ENCODE results near the gene APOL6. TPM values are rescaled to one million over a fixed set of nuclear protein-coding genes. Genes with fewer than 3 reads are reported as not detected.
"Not testable (repeated sequence)": the region's sequence is repeated elsewhere in the genome, so short reads cannot be mapped to it uniquely, and the experiment has no call there.

The APOL6 gene
- total RNA-seq, 1 experiment from 2014 or later = 7.2 TPM

DNA sequence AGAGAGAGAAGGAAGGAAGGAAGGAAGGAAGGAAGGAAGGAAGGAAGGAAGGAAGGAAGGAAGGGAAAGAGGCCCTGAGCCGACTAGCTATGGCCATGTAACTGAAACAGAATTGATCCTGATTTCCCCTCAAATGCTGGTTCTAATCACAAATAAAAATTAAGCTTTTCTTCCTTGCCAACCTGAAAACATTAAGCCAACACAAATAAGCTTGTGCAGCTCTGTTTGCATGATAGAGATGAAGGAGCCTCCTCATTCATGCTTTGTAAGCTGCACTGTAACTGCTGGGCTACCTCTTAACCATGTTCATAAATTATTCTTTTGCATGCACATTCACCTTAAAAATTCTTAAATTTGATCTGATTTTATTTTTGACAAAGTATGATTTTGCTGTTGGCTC lies 41.8 kb downstream of the APOL6 start:
- H3K27me3 Mint-ChIP-seq (ENCODE audit: insufficient read depth, unreplicated experiment) = no peaks in the 10 kb centered on the region
- no peak overlapping the region for H3K27ac Mint-ChIP-seq (ENCODE audit: low read depth, unreplicated experiment)
- ChIA-PET CTCF (interaction anchor here (0.6 kb wide), 3 partner anchors 106 to 610 kb away, joined by 3 read pairs; no protein-coding TSS in a partner anchor), POLR2A (interaction anchor here (0.8 kb wide), 1 partner anchor 409 kb away, joined by 3 read pairs; no protein-coding TSS in a partner anchor)
- no peaks in the 10 kb centered on the region for H3K4me1 Mint-ChIP-seq (ENCODE audit: insufficient read depth, unreplicated experiment)
- no peak overlapping the region for H3K4me3 Mint-ChIP-seq (ENCODE audit: unreplicated experiment)
- no peaks in the 10 kb centered on the region for H3K36me3 Mint-ChIP-seq (ENCODE audit: insufficient read depth, unreplicated experiment)
- intact Hi-C loops (cut with micrococcal nuclease) = no loop called here
- TF ChIP-seq CTCF (IDR thresholded peaks at IDR 0.05; ENCODE audit: unreplicated experiment) = no peak
- no TSS peak for BruUV-seq (replicated peaks)
- no peak for DNase-seq (ENCODE audit: unreplicated experiment)
- H3K9me3 Mint-ChIP-seq (ENCODE audit: unreplicated experiment) = no peaks in the 10 kb centered on the region

DNA sequence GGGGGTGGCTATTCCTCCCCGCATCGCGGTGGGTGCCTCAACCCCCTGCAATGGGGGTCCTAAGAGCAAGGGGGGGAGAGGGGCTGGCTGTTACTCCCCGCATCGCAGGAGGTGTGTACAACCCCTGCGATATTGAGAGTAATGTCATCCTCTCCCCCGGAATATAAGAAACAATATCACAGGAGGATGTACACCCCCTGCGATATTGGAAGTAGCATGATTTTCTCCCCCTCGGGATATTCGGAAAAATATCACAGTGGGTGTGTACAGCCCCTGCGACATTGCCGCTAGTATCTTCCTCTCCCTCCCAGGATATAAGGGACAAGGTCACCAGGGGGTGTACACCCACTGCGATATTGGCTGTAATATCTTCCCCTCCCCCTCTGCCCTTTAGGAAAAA lies 47.0 kb downstream of the APOL6 start:
- Mint-ChIP-seq H3K27ac (ENCODE audit: low read depth, unreplicated experiment) (no peak overlapping the region), H3K4me3 (ENCODE audit: unreplicated experiment) (no peak overlapping the region), H3K27me3 (ENCODE audit: insufficient read depth, unreplicated experiment) (no peaks in the 10 kb centered on the region), H3K4me1 (ENCODE audit: insufficient read depth, unreplicated experiment) (no peaks in the 10 kb centered on the region), H3K9me3 (ENCODE audit: unreplicated experiment) (no peaks in the 10 kb centered on the region), H3K36me3 (ENCODE audit: insufficient read depth, unreplicated experiment) (no peaks in the 10 kb centered on the region)
- no TSS peak for BruUV-seq (replicated peaks)
- ChIA-PET CTCF (no interaction called here), POLR2A (no interaction called here)
- no peak for TF ChIP-seq CTCF (IDR thresholded peaks at IDR 0.05; ENCODE audit: unreplicated experiment)
- DNase-seq (ENCODE audit: unreplicated experiment) = no peak
- intact Hi-C loops (cut with micrococcal nuclease) = no loop called here

DNA sequence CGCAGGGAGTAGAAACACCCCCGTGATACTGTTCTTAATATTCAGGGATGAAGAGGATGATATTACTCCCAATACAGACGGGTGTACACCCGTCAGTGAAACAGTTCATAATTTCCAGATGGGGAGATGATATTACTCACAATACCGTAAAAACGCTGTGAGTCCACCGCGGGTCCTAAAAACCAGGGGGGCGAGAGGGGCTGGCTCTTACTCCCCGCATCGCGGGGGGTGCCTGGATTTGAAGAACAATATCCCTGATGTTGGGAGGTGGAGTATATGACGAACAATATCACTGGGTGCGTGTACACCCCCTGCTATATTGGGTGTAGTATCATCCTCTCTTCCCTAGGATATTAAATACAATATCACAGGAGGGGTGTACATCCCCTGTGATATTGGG lies 48.9 kb downstream of the APOL6 start:
- H3K27ac Mint-ChIP-seq (ENCODE audit: low read depth, unreplicated experiment) = no peak overlapping the region
- H3K9me3 Mint-ChIP-seq (ENCODE audit: unreplicated experiment) = no peaks in the 10 kb centered on the region
- no peaks in the 10 kb centered on the region for H3K36me3 Mint-ChIP-seq (ENCODE audit: insufficient read depth, unreplicated experiment)
- BruUV-seq (replicated peaks) = no TSS peak
- ChIA-PET CTCF (no interaction called here), POLR2A (no interaction called here)
- intact Hi-C loops (cut with micrococcal nuclease) = no loop called here
- TF ChIP-seq CTCF (IDR thresholded peaks at IDR 0.05; ENCODE audit: unreplicated experiment) = no peak
- H3K27me3 Mint-ChIP-seq (ENCODE audit: insufficient read depth, unreplicated experiment) = no peaks in the 10 kb centered on the region
- H3K4me1 Mint-ChIP-seq (ENCODE audit: insufficient read depth, unreplicated experiment) = no peaks in the 10 kb centered on the region
- DNase-seq (ENCODE audit: unreplicated experiment) = no peak
- H3K4me3 Mint-ChIP-seq (ENCODE audit: unreplicated experiment) = no peak overlapping the region

DNA sequence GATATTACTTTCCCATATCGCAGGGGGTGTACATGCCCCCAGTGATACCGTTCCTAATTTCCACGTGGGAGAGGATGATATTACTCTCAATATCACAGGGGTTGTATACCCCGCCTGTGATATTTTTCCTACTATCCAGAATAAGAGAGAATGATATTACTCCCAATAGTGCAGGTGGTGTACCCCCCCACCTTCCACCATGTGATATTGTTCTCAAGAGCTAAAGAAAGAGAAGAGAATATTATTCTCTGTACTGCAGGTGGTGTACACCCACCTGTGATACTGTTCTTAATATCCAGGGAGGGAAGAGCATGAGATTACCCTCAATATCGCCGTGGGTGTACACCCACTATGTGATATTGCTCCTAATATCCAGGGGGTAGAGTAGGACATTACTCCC lies 51.6 kb downstream of the APOL6 start:
- CTCF ChIA-PET; BruUV-seq (replicated peaks); POLR2A ChIA-PET: not testable (repeated sequence)

More for the DNA sequence above, 51.6 kb downstream of the APOL6 start:
- H3K27ac Mint-ChIP-seq (ENCODE audit: low read depth, unreplicated experiment); H3K36me3 Mint-ChIP-seq (ENCODE audit: insufficient read depth, unreplicated experiment); intact Hi-C loops (cut with micrococcal nuclease); H3K4me1 Mint-ChIP-seq (ENCODE audit: insufficient read depth, unreplicated experiment); H3K27me3 Mint-ChIP-seq (ENCODE audit: insufficient read depth, unreplicated experiment); H3K9me3 Mint-ChIP-seq (ENCODE audit: unreplicated experiment); H3K4me3 Mint-ChIP-seq (ENCODE audit: unreplicated experiment); DNase-seq (ENCODE audit: unreplicated experiment): not testable (repeated sequence)

Measured in MCF 10A (cell line).